Uterus (tissue), 2 donors: ENCODE measurements around the gene SIPA1L3.

Experiments used
- CTCF ChIP-seq, 4 experiments: fragments of 200-600 bp in 2 of 4; fragments of 450-650 bp in 2 of 4; sonication (generic) in 2 of 4; IDR thresholded peaks; one replicate each; pipeline ENCODE4 v1.5.1; 2016 to 2019; ENCODE audit warnings: antibody characterized with exemption in 4 of 4, mild to moderate bottlenecking in 2 of 4, moderate library complexity in 1 of 4
- POLR2A ChIP-seq, 2 donors: fragments of 450-650 bp; IDR thresholded peaks; one replicate each; pipeline ENCODE4 v1.6.1; 2016; ENCODE audit warnings: antibody characterized with exemption in 2 of 2, mild to moderate bottlenecking in 1 of 2, moderate library complexity in 1 of 2

GRCh38 chr19:38195237-38195636 lies 288.2 kb downstream of the SIPA1L3 start:
- TF ChIP-seq CTCF (IDR thresholded peaks at IDR 0.05): no peak
- no peak for TF ChIP-seq POLR2A (IDR thresholded peaks at IDR 0.05)
